Measurements from ENCODE around the gene PDK2. TPM values are rescaled to one million over a fixed set of nuclear protein-coding genes. Genes with fewer than 3 reads are reported as not detected.

The PDK2 gene
- total RNA-seq, 1 experiment from 2014 or later = 37.6 TPM

DNA sequence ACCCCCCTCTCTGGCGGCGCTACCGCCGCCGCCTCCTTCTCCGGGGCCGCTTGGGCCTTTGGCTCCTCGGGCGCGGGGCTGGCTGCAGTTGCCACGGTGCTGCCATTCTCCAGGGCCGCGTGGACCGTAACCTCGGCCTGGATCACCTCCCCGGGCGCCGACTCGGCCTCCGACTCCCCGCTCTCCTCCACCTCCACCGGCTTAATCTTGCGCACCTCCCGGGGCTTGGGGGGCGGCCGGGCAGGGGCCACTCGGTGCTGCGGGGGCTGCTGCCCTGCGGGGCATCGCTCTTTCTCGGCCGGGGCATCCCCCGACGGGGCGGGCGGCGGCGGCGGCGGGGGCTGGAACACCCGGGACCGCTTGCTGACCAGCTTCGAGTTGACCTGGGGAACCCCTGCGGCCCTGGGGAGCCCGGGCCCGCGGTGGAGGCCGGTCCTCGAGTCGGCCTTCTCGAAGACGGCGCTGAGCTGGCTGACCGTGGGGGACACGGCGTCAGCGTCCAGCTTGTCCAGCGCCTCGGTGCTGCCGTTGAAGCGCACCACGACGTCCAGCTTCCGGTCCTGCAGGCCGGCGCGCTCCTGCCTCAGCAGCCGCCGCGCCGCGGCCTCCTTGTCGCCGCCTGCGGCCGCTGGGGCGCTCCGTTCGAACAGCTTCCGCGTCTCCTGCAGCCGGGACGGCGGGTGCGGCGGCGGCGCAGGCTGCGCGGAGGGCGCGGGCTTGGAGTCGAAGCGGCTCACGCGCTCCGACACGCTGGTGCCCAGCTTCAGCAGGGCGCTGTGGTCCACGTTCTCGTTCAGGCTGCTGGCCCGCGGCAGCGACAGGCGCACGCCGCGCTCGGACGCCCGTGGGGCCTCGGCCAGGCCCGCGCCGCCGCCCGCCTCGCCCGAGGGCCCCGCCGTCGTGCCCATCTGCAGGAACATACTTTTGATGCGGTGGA lies 54.5 kb downstream of the PDK2 start:
- DNase-seq (ENCODE audit: low spot score) = peak; percentile 38

DNA sequence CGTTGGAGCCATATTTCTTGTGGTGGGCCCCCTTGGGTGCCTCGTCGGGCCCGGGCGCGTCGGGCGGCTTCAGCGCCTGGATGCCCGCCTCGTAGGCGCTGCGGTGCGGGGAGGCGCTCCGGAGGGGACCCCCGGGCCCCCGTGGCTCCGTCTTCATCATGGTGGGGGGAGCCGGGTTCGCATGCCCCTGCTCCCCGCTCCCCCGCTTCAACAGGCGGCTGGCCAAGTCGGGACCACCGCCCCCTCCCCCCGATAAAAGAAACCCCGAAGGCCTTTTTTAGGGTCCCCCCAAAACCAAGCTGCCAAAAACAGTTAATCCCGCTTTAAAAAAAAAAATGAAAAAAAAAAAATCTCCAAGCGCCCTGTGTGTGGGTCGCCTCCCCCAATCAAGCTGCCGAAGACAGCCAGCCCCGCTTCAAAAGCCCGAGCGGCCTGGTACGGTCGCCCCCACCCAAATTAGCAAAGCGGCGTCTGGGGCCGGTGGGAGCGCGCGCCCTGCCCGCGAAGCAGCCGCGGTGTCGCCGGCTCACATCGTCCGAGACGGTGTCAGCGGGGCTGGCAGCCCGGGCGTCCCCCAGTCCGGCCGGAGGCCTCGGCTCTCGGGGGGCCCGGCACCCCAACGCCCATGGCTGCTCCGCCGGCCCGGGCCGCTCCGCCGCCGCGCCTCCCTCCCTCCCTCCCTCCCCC lies 55.3 kb downstream of the PDK2 start, which contains the start of gene PPP1R9B:
TSS of gene PPP1R9B (minus strand) at position 324 of the 687 bp plus-strand sequence. CDS start at position 160, 164 bp downstream.
- no peak for DNase-seq (ENCODE audit: low spot score)

DNA sequence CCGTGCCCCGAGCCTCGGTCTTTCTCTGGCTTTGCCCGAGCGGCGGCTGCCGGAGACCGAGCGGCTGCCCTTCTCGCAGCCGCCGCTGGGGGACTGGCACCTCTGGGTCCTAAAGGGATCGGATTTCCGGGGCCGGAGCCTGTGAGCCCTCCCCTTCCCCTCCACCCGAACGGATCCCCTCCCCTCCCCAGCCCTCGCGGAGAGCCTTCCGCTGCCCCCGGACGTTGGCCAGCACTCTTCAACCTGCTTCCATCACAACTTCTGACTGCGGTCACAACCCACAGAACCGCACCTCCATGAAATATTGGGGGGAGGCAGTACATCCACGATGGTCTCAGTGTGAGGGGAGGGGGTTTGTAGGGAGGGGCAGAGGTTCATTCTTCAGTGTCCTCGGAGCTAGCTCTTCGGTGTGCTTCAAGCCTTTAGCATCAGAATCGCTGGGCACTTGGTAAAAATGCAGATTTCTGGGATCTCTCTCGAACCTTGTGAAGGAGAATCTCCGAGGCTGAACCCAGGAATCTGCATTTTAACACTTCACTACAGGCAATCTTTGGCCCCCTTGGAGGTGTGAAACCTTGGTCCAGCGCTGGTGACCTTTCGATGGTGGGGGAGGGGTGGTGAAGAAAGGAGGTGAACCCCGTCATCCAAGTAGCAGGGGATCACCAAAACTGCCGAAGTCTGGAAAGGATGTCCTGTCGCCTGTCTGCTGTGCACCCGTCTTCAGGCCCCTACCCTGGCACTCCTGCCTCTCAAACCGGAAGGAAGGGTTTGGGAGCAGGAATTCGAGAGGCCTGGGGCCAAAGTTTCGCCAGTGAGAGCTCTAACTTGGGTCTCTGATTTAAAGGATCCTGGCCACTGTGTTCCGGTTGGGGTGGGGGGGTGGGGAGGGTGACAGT lies 56.1 kb downstream of the PDK2 start:
- DNase-seq (ENCODE audit: low spot score) = peak; percentile 89

DNA sequence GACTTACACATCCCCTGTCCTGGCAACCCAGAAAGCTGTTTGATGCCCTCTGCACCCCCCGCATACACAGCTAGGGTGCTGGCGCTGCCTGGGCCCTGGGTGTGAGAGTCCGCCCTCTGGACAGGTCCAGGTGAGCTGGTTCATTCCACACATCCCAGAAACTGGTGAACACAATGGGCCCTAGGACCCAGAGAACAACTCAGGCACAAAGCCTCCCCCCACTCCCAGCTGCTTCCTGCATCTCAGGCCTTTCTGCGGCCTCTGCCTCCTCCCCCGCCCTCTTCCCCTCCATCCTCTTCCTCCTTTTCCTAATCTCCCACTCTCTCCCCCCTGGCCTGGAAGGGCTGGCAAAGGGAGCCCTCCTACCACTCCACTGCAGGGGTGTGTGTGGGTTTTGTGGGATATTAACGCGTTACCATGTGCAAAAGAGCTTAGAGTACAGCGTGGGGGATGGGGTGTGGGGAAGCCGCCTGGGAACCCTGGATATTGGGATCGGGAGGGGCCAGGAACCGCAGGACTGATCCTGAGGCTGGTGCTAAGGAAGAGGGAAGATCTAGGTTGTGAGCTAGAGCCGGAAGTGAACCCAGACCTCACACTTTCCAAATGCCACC lies 56.9 kb downstream of the PDK2 start:
- DNase-seq (ENCODE audit: low spot score) = peak; percentile 96

DNA sequence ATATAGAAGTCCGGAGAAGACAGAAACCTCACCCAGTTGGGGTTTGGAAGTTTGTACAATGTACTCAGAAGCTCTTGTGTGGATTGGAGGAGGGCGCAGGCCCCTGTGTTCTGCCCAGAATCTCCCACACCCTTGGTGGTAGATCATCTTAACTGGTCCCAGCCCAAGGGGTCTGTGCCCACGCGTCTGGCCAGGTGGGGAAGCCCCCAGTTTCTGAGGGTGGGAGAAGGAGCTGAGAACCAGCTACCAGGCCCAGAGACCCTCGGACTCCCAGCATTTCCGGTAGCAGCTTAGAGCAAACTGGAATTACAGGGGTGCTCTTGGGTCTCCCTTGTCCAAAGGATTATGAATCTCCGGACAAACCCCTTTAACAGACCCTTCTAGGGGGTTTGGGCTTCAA lies 57.6 kb downstream of the PDK2 start:
- no peak for DNase-seq (ENCODE audit: low spot score)

DNA sequence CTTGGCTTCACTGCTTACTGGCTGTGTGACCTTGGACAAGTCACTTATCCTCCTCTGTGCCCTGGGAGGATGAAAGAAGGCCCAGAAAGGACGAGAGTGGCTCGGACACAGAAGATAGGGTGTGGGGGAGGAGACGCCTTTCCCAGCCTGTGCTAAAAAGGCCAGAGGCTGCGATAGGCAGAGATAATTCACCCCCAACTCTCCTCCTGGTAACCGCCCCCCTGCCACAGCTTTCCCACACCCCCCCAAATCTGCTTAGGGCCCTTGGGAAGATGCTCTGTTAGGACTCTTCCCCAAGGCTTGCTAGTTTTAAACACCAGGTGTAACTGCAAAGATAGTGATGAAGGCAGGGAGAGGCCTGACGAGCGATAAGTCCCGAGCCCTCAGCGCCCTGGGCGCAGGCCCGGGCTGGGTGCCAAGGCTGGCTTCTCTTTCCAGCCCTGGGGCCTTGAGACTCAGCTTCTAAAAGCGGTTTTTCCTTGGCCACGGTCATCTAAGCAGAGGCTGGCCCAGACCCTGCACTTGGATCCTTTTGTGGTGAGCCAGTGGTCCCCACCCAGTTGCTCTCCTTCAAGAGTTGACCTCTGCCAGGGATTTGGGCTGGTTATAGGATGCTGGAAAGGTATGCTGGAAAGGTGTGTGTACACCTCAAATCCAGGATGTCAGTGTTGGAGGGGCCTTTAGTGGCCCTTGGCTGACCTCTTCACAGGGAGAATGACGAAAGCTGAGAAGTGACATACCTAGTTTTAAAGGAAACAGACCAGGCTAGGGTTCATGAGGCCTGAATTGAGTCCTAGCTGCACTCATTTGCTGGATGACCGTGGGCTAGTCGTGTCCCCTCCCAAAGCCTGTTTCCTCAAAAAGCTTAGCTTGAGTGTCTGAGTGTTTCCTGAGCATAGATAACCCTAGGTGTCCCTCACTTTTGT lies 58.8 kb downstream of the PDK2 start:
- DNase-seq (ENCODE audit: low spot score) = peak; percentile 53

DNA sequence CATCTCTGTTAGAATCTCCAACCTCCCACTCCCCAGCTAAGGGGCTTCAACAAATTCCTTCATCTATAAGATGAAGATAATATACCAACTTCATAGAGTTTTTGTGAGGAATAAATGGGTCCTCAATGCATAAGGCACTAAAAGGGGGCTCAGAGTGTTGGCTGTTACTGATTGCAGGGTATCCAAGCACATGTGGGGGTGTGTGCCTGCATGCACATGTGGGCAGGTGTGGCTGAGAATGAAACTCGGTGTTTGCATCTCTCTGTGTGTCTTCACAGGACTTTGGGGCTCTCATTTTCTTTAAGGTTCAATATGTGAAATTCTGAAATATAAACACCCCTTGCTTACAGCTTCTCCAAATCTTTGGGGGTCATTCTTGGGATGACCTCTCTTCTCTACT lies 59.5 kb downstream of the PDK2 start:
- DNase-seq (ENCODE audit: low spot score) = no peak

DNA sequence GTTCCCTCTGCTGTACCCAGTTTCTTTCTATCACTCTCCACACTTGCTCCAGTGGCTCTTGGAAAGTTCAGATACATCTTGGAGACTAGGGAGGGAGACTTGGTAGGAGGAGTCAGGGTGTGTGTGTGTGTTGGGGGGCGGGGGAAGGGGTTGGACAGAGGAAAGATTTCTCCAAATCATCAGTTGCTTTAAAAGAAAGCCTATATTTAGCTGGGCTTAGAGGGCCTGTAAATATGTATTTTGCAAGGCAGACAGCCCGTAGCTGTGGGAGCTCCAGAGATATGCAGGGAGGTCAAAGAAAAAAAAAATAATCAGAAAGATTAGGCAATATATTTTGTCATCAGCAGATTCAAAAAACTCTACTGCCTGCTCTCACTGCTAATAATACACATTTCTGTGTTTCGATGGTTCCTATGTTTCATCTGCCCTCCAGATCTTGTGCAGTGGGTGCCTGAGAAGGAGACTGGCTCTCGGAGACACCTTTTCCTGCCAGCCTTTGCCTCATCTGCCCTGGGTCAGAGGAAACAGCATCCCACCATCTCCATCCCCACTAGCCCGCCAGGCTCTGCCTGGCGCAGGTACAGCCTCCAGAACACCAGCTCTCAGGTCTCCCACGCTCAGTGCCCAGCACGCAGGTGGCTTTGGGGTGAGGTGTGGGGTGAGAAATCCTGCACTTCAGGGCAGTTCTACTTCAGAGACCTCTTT lies 60.1 kb downstream of the PDK2 start:
- DNase-seq (ENCODE audit: low spot score) = no peak

DNA sequence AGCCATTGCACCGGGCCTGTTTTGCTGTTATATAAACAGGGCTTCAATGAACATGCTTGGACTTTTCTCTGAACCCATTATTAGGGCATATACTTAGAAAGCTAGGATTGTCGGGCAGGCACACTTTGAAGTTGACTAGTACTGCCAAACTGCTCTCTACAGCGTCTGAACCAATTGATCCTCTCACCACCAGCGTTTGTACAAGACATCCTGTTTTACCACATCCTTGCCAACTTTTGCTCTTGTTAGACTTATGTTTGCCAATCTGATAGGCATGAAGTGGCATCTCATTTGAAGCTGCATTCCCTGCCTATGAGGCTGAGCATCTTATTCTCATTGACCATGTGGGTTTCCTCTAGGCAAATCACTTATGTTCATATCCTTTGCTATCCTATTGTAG lies 62.7 kb downstream of the PDK2 start:
- no peak for DNase-seq (ENCODE audit: low spot score)

DNA sequence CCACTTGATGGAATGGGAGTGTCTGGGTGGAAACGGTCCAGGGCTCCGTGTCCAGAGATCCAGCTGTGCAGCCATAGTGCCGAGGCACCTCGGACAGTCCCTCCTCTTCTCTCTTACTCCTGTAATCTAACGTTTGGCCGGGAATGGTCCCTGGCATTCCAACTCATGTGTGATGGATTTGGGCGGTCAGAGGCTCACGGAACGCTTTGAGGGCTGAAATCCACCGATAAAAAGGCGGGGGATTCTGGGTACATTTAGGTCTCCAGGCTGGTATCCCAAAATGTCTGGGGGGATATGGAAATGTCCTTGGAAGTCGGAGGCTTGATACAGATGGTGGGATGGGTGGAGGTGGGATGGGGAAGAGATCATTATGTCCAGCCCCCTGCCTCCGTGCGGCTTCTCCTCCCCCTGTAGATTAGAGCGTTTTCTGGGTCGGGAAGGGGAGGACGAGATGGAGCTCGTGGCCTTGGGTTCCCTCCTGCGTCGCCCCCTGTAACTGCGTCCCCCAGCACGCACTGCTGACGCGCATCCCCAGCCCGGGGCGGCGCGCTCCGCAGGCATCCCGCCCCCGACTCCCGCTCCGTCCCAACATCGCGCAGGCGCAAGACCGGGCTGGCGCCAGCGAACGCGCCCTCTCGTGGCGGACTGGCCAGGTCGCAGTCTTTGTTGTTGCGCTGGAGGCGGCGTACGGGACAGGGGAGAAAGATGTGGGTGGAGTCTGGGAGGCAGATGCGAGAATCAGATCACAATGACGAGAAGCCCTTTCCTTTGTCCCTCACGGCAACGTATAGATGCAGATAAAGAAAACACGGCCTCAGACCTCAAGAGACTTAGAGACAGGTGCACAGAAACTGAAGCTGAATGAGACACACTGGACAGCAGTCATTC lies 66.1 kb downstream of the PDK2 start:
- peak; percentile 93 for DNase-seq (ENCODE audit: low spot score)

Other genes starting within 250 kb of the PDK2 start
- not detected in 2 replicates for gene TAC4, start 247.3 kb upstream of the PDK2 start, total RNA-seq (2014; rRNA removed; shearing (Covaris generic))
- 0.49 and 1.6 TPM in 2 replicates for gene DLX4, start 126.2 kb upstream of the PDK2 start, total RNA-seq (2014; rRNA removed; shearing (Covaris generic))
- gene DLX3, start 100.1 kb upstream of the PDK2 start, total RNA-seq (2014; rRNA removed; shearing (Covaris generic)) = 0.17 TPM in 1 of 2 replicates, not detected in the other
- 106 and 129 TPM in 2 replicates for gene ITGA3, start 39.2 kb upstream of the PDK2 start, total RNA-seq (2014; rRNA removed; shearing (Covaris generic))
- 0.70 and 1.2 TPM in 2 replicates for gene SAMD14, start 34.8 kb downstream of the PDK2 start, total RNA-seq (2014; rRNA removed; shearing (Covaris generic))
- 16.3 and 18.5 TPM in 2 replicates for gene PPP1R9B, start 55.3 kb downstream of the PDK2 start, total RNA-seq (2014; rRNA removed; shearing (Covaris generic))
- gene SGCA, start 70.7 kb downstream of the PDK2 start, total RNA-seq (2014; rRNA removed; shearing (Covaris generic)) = 0.45 TPM in 1 of 2 replicates, not detected in the other
- gene COL1A1, start 106.3 kb downstream of the PDK2 start, total RNA-seq (2014; rRNA removed; shearing (Covaris generic)) = 11.1 and 25.7 TPM in 2 replicates
- gene TMEM92, start 179.1 kb downstream of the PDK2 start, total RNA-seq (2014; rRNA removed; shearing (Covaris generic)) = 5.6 and 7.4 TPM in 2 replicates

Data from H4 (cell line).